ENCODE measurements around the gene SEMA5B. TPM values are rescaled to one million over a fixed set of nuclear protein-coding genes. Genes with fewer than 3 reads are reported as not detected.

SEMA5B gene
- total and polyA plus RNA-seq, 2 experiments from 2014 or later = 8.0 to 26.8 TPM

GRCh38 chr3:122936335-122936734, 91.2 kb downstream of the SEMA5B start:
- Histone ChIP-seq H3K4me2 (no peak overlapping the region), H3K36me3 (ENCODE audit: insufficient read depth) (no peaks in the 10 kb centered on the region; the same call in 1 of the 2 replicates), H3K27ac (ENCODE audit: low read depth) (no peak overlapping the region), H3K4me3 (no peak overlapping the region), H2AFZ (no peak overlapping the region), H3K9me2 (ENCODE audit: insufficient read depth) (no peaks in the 10 kb centered on the region), H3K4me1 (ENCODE audit: insufficient read depth) (no peaks in the 10 kb centered on the region), H3K79me2 (replicated peaks; ENCODE audit: insufficient read depth) (no peaks in the 10 kb centered on the region), H4K20me1 (replicated peaks; ENCODE audit: insufficient read depth) (no peaks in the 10 kb centered on the region; the same call in 1 of the 2 replicates), H3F3A (replicated peaks; ENCODE audit: low read depth) (no peaks in the 10 kb centered on the region), H3K27me3 (ENCODE audit: insufficient read depth) (no peaks in the 10 kb centered on the region)
- DNase-seq (ENCODE audit: low spot score) (no peak), ATAC-seq (no peak)
- Mint-ChIP-seq H3K27ac (no peak overlapping the region), H3K36me3 (ENCODE audit: low read depth) (no peaks in the 10 kb centered on the region), H3K27me3 (ENCODE audit: insufficient read depth, low read depth, poor library complexity) (peaks cover 2% of the 10 kb centered on the region), H3K9me3 (no peaks in the 10 kb centered on the region), H3K4me3 (no peak overlapping the region), H3K4me1 (no peaks in the 10 kb centered on the region)
- no peak for TF ChIP-seq ZNF331 (CRISPR knock-in tag; IDR thresholded peaks at IDR 0.05; ENCODE audit: low read depth)
- no peak for TF ChIP-seq EZH2 (IDR thresholded peaks at IDR 0.05; ENCODE audit: low read depth, unreplicated experiment)
- TF ChIP-seq REST (IDR thresholded peaks at IDR 0.05; ENCODE audit: unreplicated experiment) = no peak
- no peak for TF ChIP-seq ETS1 (IDR thresholded peaks at IDR 0.05)
- no peak for TF ChIP-seq NANOG (IDR thresholded peaks at IDR 0.05; ENCODE audit: borderline replicate concordance)
- TF ChIP-seq POLR2AphosphoS5 (IDR thresholded peaks at IDR 0.05; ENCODE audit: low read depth) = no peak
- TF ChIP-seq JUNB (IDR thresholded peaks at IDR 0.05; ENCODE audit: unreplicated experiment) = no peak
- no peak for TF ChIP-seq ZNF114 (CRISPR knock-in tag; IDR thresholded peaks at IDR 0.05)
- no peak for TF ChIP-seq ZNF462 (CRISPR knock-in tag; IDR thresholded peaks at IDR 0.05)
- TF ChIP-seq STAT1 (IDR thresholded peaks at IDR 0.05; ENCODE audit: unreplicated experiment) = no peak
